ENCODE measurements around the gene PLN.

The PLN gene

DNA sequence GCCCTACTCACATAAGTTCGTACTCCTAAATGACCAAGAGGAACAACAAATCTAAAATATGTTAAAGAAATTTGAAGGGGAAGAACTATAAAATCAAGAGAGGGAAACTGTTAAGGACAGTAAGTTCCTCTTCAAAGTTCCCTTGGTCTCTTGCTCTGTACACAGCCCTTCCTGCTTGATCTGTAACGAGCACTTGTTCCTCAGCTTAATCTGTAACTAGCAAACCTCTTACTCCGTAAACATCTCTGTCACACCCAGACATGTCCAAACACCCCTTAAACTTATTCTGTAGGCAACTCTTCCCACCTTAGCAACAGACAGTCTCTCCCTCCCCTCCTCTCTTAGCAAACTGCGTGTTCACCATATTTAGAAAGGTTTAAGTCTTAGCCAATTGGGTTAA is 29.9 kb downstream of the PLN start:
- DNase-seq (ENCODE audit: low spot score) = no peak
- FAIRE-seq = no peak

DNA sequence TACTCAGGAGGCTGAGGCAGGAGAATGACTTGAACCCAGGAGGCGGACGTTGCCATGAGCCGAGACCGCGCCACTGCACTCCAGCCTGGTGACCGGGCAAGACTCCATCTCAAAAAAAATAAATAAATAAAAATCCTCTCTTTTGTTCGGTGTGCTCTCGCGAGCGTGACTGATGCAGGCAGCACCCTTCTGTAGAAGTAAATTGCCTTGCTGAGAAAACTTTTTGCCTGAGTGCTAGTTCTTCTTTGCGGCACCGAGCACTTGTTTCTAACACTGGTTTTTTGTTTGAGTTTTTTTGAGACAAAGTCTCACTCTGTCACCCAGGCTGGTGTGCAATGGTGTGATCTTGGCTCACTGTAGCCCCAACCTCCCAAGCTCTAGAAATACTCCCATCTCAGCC is 30.5 kb downstream of the PLN start:
- FAIRE-seq (no peak), DNase-seq (ENCODE audit: low spot score) (no peak)

DNA sequence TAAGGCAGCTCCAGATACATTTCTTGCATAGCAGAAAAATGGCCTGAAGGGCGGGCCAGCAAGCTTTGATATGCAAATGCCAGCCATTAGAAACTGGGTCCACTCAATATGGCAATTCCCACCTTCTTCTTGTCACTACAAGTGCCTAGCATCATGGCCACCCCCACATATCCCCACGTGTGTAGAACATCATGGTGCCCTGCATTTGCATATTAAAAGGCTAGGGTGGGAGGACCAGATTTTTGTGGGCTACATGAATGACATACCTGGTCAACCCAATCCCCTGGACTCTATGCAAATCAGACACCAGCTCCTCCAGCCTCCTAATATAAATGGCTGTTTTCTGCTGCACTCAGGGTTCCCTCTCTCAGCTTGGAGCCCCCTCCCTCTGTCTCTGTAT is 31.7 kb downstream of the PLN start:
- DNase-seq (ENCODE audit: low spot score) = no peak
- FAIRE-seq = no peak

DNA sequence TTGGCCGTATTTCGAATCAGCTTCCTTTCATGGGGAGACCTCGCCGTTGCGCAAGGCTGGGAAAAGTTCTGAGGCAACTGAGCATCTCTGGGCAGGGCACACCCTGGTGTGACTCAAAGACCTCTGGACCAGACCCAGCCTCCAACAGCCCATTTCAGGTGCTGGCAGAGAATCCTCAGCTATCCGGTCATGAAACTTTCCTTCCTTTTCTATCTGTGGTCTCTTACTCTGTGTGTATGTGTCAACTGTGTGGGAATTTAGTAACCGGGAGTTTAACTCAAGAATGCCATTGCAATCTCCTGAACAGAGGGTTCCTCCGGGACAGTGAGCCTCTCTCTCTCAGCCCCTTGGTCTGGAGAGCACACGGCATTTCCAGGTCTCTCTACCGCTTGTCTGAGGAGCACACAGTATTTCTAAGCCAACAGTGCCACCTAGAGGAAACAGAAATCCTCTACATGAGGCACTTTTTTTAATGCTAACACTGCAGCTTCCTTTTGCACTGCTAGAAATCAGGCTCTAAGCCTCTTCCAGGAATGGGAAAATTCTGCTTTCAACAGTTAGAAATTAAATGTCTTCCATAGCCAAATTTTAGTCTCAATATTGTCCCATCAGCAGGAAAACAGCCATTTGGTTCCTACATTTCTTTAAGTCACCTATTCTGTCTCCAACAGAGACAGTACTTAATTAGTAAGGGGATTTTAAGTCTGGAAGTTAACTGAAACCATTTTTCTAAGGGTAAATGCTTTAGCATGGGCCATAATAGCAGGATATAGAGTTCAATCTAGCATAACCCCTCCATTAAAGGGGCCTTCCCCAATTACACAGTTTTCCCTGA is 32.7 kb downstream of the PLN start:
- DNase-seq (ENCODE audit: low spot score) = peak; percentile 24
- no peak for FAIRE-seq

DNA sequence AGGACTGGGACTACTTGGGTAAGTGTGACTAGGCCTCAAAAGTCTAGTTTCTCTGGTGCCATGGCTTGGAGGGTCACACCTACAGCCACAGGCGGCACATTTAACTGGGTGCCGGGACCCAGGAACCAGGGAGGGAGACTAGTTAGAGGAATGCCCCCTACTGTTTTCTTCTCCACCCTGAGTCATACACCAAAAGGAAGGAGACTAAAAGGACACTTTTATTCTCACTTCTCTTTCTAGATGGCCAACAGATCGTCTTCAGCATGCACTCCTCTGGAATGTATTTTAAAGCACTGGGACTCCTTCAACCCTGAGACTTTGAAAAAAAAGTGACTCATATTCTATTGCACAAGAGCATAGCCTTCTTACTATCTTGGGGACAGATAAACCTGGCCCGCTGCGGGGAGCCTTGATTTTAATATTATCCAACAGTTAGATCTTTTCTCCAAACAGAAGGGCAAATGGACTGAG is 33.4 kb downstream of the PLN start:
- peak; percentile 6 for DNase-seq (ENCODE audit: low spot score)

DNA sequence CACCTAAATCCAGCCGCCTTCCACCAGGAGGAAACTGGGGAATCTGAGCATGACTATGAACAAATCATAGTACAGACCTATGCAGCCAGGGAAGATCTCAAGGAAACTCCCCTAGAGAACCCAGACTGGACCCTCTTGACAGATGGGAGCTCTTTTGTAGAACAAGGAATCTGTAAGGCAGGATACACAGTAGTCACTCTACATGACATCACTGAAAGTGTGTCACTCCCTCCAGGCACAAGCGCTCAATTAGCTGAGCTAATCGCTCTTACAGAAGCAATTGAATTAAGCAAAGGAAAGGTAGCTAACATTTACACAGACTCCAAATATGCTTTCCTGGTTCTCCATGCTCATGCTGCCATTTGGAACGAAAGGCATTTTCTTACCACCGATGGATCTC is 36.8 kb downstream of the PLN start:
- no peak for FAIRE-seq
- no peak for DNase-seq (ENCODE audit: low spot score)

More for the DNA sequence above, 33.4 kb downstream of the PLN start:
- FAIRE-seq = no peak

DNA sequence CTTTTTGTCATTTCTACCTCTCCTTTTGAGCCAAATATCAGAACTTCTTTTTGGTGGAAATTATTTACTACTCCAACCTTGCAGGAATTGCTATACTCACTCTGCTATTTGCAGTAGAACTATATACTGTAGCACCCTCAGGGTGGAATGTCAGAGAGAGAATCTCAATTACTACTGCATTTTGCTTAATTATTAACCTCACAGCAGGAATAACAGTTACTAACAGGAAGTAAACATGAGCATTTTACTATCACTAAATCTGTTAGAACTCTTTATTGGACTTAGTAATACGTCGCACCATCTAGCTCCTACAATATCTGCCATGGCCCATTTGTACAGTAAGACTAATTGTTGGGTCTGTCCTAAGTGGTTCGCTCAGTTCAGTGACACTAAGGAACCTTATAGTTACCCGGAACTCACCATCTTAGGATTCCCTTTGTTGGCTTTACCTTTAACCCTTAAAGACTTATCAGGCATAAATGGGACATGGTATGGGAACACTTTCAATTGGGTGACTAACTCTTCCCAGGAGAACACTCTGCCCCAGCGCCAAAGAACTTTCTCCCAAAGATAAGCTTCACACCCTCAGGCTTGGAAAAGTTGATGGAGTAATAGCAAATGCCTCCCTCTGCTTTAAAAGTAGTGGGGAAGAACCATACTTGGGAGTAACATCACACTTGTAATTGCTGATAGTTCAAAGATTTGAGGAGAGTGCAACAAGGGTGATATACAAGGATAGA is 38.8 kb downstream of the PLN start:
- DNase-seq (ENCODE audit: low spot score) = peak; percentile 5
- no peak for FAIRE-seq

DNA sequence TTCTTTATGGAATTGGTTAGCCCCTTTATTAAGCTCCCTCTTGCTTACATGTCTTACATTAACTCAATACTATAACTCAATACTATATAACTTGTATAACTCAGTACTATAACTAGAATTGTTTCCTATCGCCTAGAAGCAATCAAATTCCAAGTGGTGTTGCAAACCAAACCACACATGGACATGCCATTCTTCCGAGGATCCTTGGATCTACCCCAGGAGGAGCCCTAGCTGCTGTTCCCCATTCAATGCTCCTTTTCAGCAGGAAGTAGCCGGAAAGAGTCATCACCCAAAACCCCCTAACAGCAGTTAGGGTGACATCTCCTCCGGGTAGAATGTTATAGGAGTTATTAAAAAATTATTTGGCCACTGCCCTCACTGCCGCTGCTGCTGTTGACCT is 40.5 kb downstream of the PLN start:
- FAIRE-seq (no peak), DNase-seq (ENCODE audit: low spot score) (no peak)

DNA sequence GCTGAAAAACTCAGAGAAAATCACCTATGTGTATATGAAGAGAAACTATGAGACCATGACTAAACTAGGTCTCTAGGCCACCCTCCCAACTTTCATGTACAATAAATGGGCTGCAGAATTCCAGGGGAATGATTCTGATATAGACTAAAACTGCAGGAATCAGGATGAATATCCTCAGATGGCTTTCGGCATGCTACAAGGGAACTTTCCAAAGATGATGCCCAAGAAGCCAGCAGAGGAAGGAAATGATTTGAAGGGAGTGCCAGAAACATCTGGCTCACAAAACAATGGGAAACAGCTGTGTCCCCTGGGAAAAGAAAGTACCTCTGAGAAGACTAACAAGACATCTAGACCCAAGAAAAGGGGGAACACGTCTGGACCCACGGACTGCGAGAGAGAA is 41.1 kb downstream of the PLN start:
- FAIRE-seq (no peak), DNase-seq (ENCODE audit: low spot score) (no peak)

DNA sequence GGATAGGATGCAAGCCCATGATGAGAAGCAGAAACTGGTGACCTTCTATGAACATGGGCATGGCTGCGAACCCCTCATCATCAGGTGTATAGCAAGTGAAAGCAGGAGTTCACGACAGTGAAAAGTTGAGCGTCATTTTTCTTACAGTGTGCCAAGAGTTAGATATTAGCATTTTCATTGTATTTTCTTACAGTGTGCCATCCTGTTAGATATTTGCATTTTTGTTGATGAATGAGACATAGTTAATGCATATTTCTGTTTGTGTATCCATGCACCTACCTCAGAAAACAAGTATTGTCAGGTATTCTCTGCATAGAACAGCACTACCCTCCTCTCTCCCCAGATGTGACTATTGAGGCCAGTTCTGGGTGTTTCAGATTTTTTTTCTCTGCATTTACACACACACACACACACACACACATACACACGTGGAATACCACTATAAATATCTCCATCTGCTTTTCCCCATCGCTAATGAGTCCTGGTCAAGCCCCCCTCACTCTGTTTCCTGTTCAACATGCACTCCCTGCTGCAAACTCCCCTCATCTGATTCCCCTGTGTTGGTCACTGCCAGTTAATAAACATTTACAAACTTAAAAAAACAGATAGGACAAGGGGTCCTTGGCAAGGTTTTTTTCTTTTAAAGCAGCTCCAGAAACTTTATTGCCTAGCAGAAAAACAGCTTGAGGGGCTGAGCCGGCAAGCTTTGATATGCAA is 41.7 kb downstream of the PLN start:
- no peak for DNase-seq (ENCODE audit: low spot score)
- no peak for FAIRE-seq

DNA sequence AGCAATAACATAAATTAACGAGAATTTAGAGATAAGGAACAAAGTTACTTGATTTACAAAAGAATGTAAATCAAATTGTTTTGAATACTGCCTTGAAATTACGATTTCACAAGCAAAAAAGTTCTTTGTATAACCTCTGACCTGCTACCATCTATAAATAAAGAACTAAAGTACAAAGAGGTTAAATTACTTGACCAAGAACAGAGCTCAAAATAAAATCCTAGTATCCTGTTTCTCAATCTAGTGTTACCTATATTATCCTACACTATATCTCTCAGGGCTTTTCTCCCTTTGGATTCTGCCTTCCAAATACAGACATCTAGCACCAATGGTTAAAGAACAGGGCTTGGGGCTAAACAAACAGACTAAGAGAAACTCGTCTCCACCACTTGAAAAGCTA is 43.8 kb downstream of the PLN start:
- no peak for FAIRE-seq
- no peak for DNase-seq (ENCODE audit: low spot score)

DNA sequence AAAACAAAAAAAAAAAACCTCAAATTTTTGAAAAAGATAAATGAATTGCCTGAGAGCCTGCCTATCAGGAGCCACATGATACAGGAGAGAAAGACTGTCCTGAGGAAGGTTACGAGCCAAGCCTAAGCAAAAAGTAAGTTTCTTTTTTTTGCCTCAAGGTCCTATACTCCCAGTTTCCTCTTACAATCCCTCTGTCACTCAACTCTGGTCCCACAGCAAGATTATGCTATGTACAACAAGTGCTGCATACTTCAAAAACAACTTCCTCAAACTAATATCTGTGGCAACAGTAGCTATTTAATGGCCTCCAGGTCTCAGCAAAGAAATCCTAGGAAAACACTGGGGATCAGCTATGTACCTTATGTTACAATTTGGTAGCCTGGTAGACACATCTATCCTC is 46.8 kb downstream of the PLN start:
- FAIRE-seq (no peak), DNase-seq (ENCODE audit: low spot score) (no peak)

DNA sequence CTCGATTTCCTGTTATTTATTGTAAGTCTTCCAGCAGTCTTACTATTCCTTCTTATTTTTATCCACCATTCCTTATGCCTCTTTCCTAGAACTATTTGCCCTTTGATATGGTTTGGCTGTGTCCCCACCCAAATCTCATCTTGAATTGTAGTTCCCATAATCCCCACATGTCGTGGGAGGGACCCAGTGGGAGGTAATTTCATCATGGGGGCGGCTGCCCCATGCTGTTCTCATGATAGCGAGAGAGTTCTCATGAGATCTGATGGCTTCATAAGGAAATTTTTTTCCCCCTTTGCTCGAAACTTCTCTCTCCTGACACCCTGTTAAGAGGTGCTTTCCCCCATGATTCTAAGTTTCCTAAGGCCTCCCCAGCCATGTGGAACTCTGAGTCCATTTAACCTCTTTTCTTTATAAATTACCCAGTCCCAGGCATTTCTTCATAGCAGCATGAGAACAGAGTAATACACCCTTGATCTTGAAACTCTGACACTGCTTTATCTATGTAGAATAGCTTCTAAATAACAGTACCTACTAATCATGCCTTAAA is 48.8 kb downstream of the PLN start:
- FAIRE-seq (no peak), DNase-seq (ENCODE audit: low spot score) (no peak)

DNA sequence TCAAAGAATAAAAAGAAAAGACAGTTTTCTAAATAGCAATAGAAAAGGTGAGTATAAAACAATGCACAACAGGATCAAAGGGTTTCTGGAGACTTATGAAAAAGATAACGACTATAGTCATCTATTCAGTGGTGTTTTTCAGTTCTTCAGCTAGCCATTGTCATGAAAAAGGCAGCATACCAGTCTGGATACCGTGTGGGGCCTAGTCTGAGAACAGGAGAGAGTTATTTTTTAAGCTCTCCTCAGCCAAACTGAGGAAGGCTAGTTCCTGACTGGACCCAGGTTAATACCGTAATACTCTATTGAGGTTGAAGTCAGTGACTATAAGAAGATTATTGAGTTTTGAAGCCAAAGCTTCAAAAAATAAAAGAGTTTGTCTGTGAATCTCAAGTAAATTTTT is 49.5 kb downstream of the PLN start:
- no peak for DNase-seq (ENCODE audit: low spot score)
- FAIRE-seq = no peak

DNA sequence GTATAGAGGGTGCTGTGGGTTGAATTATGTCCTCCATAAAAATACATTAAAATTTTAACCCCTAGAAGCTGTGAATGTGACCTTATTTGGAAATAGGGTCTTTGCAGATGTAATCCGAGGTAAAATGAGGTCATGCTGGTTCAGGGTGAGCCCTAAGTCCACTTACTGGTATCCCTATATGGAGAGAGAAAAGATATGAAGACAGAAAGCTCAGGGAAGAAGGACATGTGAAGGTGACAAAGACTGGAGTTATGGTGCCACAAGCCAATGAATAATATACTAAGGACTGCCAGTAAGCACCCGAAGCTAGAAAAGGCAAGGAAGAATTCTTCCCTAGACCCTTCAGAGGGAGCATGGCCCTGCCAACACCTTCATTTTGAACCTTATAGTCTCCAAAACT is 50.2 kb downstream of the PLN start:
- FAIRE-seq = no peak
- DNase-seq (ENCODE audit: low spot score) = no peak

DNA sequence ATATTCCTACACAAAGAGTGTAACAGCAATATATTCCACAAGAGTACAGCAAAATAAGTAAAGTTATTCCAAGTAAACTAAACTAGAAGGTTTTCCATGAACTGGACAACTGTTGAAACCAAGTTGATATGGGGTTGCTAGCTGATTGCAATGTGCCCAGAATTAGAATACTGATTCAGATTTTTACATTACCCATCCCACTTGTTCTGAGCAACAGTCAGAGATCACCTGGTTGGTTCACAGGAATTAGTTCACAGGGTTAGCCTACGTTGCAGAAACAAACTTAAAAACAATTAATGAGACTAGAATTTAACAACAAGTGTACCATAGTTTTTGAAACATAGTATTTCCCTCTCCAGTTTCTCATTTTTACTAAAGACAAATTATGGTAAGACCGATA is 54.2 kb downstream of the PLN start:
- FAIRE-seq = no peak
- no peak for DNase-seq (ENCODE audit: low spot score)

DNA sequence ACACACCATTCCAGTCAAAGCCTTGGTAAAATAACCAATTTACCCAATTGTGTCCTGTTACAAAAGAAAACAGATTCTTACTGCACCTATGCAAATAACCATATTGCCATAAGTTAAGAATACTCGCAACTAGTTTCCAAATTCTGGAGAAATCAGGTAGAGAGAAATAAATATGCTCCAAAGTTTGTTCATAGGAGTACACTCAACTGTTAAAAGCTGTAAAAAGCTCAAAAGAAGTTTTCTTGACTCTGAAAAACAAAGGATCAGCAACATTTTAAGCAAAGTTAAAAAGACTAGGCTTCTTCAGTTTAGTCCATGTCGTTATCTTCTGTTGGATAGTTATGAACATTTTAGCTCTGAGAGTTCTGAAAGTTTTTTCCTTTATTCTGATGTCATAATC is 55.3 kb downstream of the PLN start:
- DNase-seq (ENCODE audit: low spot score) (no peak), FAIRE-seq (no peak)

DNA sequence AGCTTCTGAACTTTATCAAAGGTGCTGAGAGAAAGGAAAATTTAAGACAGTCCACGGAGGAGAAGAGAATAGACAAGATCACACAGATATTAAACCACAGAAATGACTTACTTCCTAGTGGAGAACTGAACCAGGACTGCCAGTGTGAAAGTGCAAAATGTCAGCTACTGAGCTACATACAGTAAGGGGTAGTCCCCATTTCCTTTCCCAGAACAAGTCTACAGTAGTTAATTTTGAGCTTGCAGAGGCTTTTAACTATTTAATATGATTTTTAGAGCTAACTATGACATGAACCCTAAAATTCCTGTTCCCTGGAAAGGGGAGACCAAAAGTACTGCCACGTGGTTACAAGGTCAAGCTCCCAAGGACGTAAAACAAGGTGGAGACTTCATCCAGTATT is 58.2 kb downstream of the PLN start:
- DNase-seq (ENCODE audit: low spot score) = no peak
- no peak for FAIRE-seq

DNA sequence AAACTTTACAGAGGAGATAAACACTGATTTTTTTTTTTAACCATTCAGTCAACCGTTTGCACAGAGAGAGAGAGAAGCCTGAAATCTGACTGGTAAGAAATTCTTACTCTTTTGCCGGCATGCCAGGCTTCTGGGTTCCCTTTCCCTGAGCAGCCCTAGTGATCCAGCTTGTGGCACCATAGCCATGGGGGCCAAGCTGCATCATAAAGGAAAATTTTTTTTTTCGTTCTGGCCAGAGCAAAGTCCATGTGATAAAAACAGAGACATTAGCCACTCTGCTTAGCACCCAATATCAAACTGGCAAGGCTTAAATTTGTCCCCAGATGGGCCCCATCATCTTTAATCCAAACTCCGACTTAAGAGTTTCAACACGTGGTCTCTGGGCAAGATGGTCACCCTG is 58.8 kb downstream of the PLN start:
- no peak for DNase-seq (ENCODE audit: low spot score)
- no peak for FAIRE-seq

All from RCC 7860 (cell line).